Vagina (tissue), 2 donors: ENCODE results near the gene LIF. TPM values are rescaled to one million over a fixed set of nuclear protein-coding genes. Genes with fewer than 3 reads are reported as not detected.

Source experiments
- DNase-seq, 2 donors: peaks; one replicate each; pipeline ENCODE4 v3.0.0-alpha.2; 2017; ENCODE audit errors: extremely low spot score in 2 of 2
- H3K27ac ChIP-seq: fragments of 200-600 bp; sonication (generic); one replicate; pipeline ENCODE4 v1.5.1; 2019
- H3K27me3 ChIP-seq: fragments of 200-600 bp; sonication (generic); one replicate; pipeline ENCODE4 v1.5.1; 2019
- H3K36me3 ChIP-seq, 2 donors: fragments of 200-600 bp; sonication (generic); one replicate each; pipeline ENCODE4 v1.5.1; 2017 to 2019
- H3K4me1 ChIP-seq: fragments of 200-600 bp; sonication (generic); one replicate; pipeline ENCODE4 v1.5.1; 2019
- H3K4me3 ChIP-seq, 2 donors: fragments of 200-600 bp; sonication (generic); 1 replicate in 1 of 2; 2 replicates in 1 of 2; pipeline ENCODE4 v1.5.1; 2016 to 2019
- H3K9me3 ChIP-seq: fragments of 200-600 bp; sonication (generic); one replicate; pipeline ENCODE4 v1.5.1; 2019
- POLR2A ChIP-seq, 2 donors: fragments of 450-650 bp; IDR thresholded peaks; one replicate each; pipeline ENCODE4 v1.6.1; 2017; ENCODE audit warnings: antibody characterized with exemption in 2 of 2, mild to moderate bottlenecking in 2 of 2, moderate library complexity in 2 of 2
- POLR2AphosphoS5 ChIP-seq, 2 donors: sonication (generic); formaldehyde crosslinking; IDR thresholded peaks; one replicate each; pipeline ENCODE4 v1.9.0; 2017; ENCODE audit warnings: antibody characterized with exemption in 2 of 2, mild to moderate bottlenecking in 2 of 2, low read depth in 1 of 2; ENCODE audit not compliant: insufficient read depth in 1 of 2
- intact Hi-C: fragments of 100-400 bp; cut with DNase I; formaldehyde crosslinking; loops from one replicate; pipeline ENCODE4 v1.15.1; 2023
- total RNA-seq: library from RNA; depleted of rRNA; stranded (reverse); fragments of >200 nt; gene quantifications from one replicate; pipeline ENCODE4 v1.2.3, GENCODE V29; 2016
- TF ChIP-seq, protein P1 (sequence below), 3 experiments: fragments of 450-650 bp in 2 of 3; fragments of 200-600 bp in 1 of 3; sonication (generic) in 1 of 3; IDR thresholded peaks; one replicate each; pipeline ENCODE4 v1.5.1; 2017 to 2019; ENCODE audit warnings: antibody characterized with exemption in 3 of 3, mild to moderate bottlenecking in 2 of 3, moderate library complexity in 2 of 3

LIF gene
- total RNA-seq, 1 donor from 2014 or later = 0.49 TPM

DNA sequence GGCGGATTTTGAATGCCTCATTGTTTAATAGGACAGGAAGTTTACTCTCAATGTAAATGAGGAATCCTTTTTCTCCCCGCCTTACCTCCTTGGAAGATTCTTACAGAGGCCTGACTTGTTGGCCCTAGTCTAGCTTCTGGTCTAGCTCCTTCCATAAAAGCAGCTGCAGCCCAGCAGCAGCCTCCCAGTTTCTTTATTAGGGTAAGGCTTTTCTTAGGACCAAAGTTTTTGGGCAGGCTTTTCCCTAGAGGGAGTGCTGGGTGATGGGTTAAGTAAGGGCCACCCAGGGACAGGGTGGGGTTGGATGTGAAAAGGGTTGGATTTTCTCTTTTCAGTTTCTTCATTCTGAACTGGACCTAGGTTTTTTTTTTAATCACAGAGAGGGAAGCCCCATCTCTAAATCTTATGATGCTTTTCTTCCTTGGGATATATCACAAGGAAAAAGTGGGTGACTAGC is 49.7 kb downstream of the LIF start:
- intact Hi-C loops = no loop called here
- H3K4me3 ChIP-seq = no peak overlapping the region
- TF ChIP-seq, protein P1, sequence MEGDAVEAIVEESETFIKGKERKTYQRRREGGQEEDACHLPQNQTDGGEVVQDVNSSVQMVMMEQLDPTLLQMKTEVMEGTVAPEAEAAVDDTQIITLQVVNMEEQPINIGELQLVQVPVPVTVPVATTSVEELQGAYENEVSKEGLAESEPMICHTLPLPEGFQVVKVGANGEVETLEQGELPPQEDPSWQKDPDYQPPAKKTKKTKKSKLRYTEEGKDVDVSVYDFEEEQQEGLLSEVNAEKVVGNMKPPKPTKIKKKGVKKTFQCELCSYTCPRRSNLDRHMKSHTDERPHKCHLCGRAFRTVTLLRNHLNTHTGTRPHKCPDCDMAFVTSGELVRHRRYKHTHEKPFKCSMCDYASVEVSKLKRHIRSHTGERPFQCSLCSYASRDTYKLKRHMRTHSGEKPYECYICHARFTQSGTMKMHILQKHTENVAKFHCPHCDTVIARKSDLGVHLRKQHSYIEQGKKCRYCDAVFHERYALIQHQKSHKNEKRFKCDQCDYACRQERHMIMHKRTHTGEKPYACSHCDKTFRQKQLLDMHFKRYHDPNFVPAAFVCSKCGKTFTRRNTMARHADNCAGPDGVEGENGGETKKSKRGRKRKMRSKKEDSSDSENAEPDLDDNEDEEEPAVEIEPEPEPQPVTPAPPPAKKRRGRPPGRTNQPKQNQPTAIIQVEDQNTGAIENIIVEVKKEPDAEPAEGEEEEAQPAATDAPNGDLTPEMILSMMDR (IDR thresholded peaks at IDR 0.05) = no peak
- peak in 1 of 2 donors; percentile 28 for TF ChIP-seq POLR2AphosphoS5 (IDR thresholded peaks at IDR 0.05; ENCODE audit: insufficient read depth in 1 of 2, low read depth in 1 of 2)
- no peaks in the 10 kb centered on the region for H3K27me3 ChIP-seq
- DNase-seq = no peak
- no peaks in the 10 kb centered on the region for H3K36me3 ChIP-seq
- peaks cover 43% of the 10 kb centered on the region for H3K4me1 ChIP-seq
- peak overlapping the region; percentile 87 for H3K27ac ChIP-seq
- no peaks in the 10 kb centered on the region for H3K9me3 ChIP-seq

DNA sequence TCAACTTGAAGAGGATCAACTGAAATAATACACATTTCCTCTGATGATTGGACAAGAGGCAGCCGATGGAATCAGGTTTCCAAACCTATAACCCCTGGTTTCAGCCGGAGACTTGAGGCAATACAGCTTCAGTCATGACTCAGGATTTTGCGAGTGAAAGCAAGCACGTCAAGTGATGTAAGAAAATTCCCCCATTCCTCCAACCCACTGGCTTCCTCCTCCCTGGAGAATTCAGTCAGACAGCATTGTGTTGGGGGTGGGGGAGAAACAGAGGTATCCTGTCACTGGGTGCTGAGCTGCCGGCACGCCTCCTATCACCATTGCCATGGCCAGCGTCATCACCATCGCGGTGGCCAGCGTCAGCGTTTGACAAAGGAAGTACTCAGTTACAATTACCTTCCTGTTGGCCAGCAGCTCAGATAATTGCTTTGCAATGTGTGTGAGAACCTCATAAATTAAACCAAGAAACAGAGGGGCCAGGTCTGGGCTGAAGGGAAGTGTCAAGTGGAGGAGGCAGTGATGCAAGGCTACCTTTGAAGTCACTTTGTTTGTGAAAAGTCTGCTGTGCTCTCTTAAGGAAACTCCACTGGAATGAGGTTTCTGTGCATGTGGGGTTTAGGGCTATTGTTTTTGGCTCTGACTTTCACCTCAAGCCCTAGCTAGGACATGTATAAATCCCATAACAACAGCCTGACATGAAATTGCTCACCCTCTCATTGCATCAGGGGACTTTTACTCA is 50.2 kb downstream of the LIF start:
- Histone ChIP-seq H3K9me3 (no peaks in the 10 kb centered on the region), H3K27ac (peak overlapping the region; percentile 87), H3K27me3 (no peaks in the 10 kb centered on the region), H3K36me3 (no peaks in the 10 kb centered on the region), H3K4me3 (peak overlapping the region; percentile 3 to 10), H3K4me1 (peaks cover 39% of the 10 kb centered on the region)
- intact Hi-C loops = no loop called here
- no peak for TF ChIP-seq POLR2A (IDR thresholded peaks at IDR 0.05)
- TF ChIP-seq, protein P1 (IDR thresholded peaks at IDR 0.05) = no peak
- peak in 1 of 2 donors; percentile 86 for TF ChIP-seq POLR2AphosphoS5 (IDR thresholded peaks at IDR 0.05; ENCODE audit: insufficient read depth in 1 of 2, low read depth in 1 of 2)
- peak in 1 of 2 donors; percentile 97 for DNase-seq

DNA sequence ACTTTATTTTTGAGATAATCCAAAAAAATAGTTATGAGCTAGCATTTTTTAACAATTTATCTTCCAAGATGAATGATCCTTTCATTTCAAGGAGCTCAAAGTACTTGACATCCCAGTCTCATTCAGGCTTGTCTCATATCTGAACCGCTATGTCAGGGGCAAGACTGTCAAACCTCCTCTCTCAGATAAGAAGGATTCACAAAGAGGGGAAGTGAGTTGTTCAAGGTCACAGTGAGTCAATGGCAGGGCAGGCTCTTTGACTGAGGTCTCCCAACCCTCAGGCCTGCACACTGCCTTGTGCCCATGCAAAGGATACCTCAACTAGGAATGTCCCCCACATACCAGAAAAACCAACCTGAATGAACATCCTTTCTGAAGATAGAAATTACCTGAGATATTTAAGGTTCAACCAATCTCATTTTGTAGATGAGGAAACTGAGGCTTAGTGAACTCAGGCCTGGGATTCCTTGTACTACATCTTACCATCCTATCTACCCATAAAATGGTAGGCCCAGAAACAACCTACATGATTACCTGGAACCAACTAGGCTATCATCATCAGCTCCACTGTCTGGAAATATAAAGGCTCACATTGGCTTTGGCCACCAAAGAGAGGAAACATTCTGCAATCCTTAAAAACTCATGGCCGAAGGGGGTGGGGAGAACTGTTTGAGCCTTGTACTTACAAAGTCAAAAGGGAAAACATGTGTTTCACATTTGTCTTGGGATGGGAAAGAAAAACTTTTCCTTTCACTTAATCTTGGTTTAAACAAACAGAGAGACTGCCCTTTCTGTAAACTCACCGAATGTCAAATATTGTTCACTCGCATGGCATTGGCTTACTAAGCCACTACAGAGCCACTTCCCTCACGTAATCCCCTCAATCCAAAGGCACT is 51.1 kb downstream of the LIF start:
- H3K4me1 ChIP-seq = peaks cover 39% of the 10 kb centered on the region
- intact Hi-C loops = no loop called here
- H3K9me3 ChIP-seq = no peaks in the 10 kb centered on the region
- H3K27me3 ChIP-seq = no peaks in the 10 kb centered on the region
- peak overlapping the region; percentile 3 to 10 for H3K4me3 ChIP-seq
- H3K27ac ChIP-seq = peak overlapping the region; percentile 87
- no peak for DNase-seq
- no peaks in the 10 kb centered on the region for H3K36me3 ChIP-seq
- no peak for TF ChIP-seq POLR2AphosphoS5 (IDR thresholded peaks at IDR 0.05; ENCODE audit: insufficient read depth in 1 of 2, low read depth in 1 of 2)
- no peak for TF ChIP-seq POLR2A (IDR thresholded peaks at IDR 0.05)
- TF ChIP-seq, protein P1 (IDR thresholded peaks at IDR 0.05) = no peak

DNA sequence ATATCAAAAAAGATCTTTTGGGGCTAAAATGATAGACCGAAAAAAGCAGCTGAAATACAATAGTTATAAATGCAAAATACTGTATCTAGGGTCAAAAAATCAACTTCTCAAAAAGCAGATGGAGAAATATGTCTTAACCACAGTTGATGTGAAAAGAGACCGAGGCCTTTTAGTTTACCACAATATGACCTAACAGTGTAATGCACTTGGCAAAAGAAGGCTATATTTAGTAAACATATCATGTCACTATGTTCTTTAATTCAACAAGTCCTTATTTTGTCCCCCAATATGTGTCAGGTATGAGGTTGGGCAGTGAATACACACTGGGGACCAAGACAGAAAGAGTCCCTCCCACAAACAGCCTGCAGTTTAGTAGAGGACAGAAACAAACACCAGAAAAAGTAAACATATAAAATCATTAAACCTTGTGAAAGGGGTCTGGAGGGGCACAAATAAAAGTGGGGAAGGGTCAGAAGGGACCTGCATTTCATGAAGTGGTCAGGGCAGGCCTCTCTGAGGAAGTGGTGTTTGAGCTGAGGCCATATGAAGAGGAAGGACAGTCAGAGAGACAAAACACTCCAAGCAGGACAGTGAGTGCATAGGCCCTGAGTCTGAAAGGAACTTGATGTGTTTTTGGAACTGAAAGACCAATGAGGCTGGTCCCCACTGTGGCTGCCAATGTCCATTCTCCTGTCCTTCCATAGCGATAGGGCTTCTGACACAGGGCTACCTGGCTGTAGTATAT is 53.4 kb downstream of the LIF start:
- no peak overlapping the region for H3K27ac ChIP-seq
- H3K36me3 ChIP-seq = no peaks in the 10 kb centered on the region
- TF ChIP-seq, protein P1 (IDR thresholded peaks at IDR 0.05) = no peak
- TF ChIP-seq POLR2AphosphoS5 (IDR thresholded peaks at IDR 0.05; ENCODE audit: insufficient read depth in 1 of 2, low read depth in 1 of 2) (no peak), POLR2A (IDR thresholded peaks at IDR 0.05) (no peak)
- H3K4me1 ChIP-seq = peaks cover 32% of the 10 kb centered on the region
- H3K9me3 ChIP-seq = no peaks in the 10 kb centered on the region
- no peak overlapping the region for H3K4me3 ChIP-seq
- intact Hi-C loops = no loop called here
- H3K27me3 ChIP-seq = no peaks in the 10 kb centered on the region
- no peak for DNase-seq
